H9 (cell line): ENCODE results near the gene OSBP2. TPM values are rescaled to one million over a fixed set of nuclear protein-coding genes. Genes with fewer than 3 reads are reported as not detected.

Experiments used
- DNase-seq: peaks from one replicate; pipeline ENCODE4 v3.0.0-alpha.2; 2017
- H2AFZ ChIP-seq: one replicate; pipeline ENCODE4 v1.6.1; 2013; ENCODE audit warnings: mild to moderate bottlenecking, low read length, control low read depth, moderate library complexity
- H2AK5ac ChIP-seq: 2 replicates; pipeline ENCODE4 v1.6.1; 2013; ENCODE audit warnings: low read length, control low read depth, mixed read lengths; ENCODE audit not compliant: insufficient read length
- H2BK120ac ChIP-seq: one replicate; pipeline ENCODE4 v1.6.1; 2013; ENCODE audit warnings: low read depth, mild to moderate bottlenecking, low read length, control low read depth, inconsistent platforms; ENCODE audit not compliant: poor library complexity, severe bottlenecking
- H2BK12ac ChIP-seq: 2 replicates; pipeline ENCODE4 v1.6.1; 2013; ENCODE audit warnings: low read length, control low read depth, mixed read lengths, low read depth; ENCODE audit not compliant: insufficient read length
- H2BK15ac ChIP-seq: 2 replicates; pipeline ENCODE4 v1.6.1; 2013; ENCODE audit warnings: low read depth, low read length, control low read depth
- H2BK20ac ChIP-seq: one replicate; pipeline ENCODE4 v1.6.1; 2013; ENCODE audit warnings: low read depth, mild to moderate bottlenecking, low read length, control low read depth, inconsistent platforms; ENCODE audit not compliant: poor library complexity, severe bottlenecking
- H2BK5ac ChIP-seq: 2 replicates; pipeline ENCODE4 v1.6.1; 2013; ENCODE audit warnings: low read length, control low read depth, mixed read lengths; ENCODE audit not compliant: insufficient read length
- H3K14ac ChIP-seq: 2 replicates; pipeline ENCODE4 v1.6.1; 2013; ENCODE audit warnings: low read length, control low read depth; ENCODE audit not compliant: insufficient read depth
- H3K18ac ChIP-seq: 2 replicates; pipeline ENCODE4 v1.6.1; 2013; ENCODE audit warnings: low read depth, mild to moderate bottlenecking, mixed read lengths, low read length, control low read depth; ENCODE audit not compliant: insufficient read length
- H3K23ac ChIP-seq: 2 replicates; pipeline ENCODE4 v1.6.1; 2013; ENCODE audit warnings: low read length, control low read depth, mixed read lengths, low read depth; ENCODE audit not compliant: insufficient read length
- H3K23me2 ChIP-seq: 2 replicates; pipeline ENCODE4 v1.6.1; 2013; ENCODE audit warnings: low read depth, mild to moderate bottlenecking, mixed read lengths, low read length, control low read depth; ENCODE audit not compliant: insufficient read length, poor library complexity, severe bottlenecking
- H3K27ac ChIP-seq: 2 replicates; pipeline ENCODE4 v1.5.1; 2013; ENCODE audit warnings: low read length, control low read depth, mixed read lengths, low read depth; ENCODE audit not compliant: insufficient read length
- H3K27me3 ChIP-seq: 2 replicates; pipeline ENCODE4 v1.6.1; 2013; ENCODE audit warnings: low read length, control low read depth, inconsistent platforms; ENCODE audit not compliant: insufficient read depth
- H3K4ac ChIP-seq: 2 replicates; pipeline ENCODE4 v1.6.1; 2013; ENCODE audit warnings: low read depth, mild to moderate bottlenecking, control low read depth, inconsistent platforms, low read length, moderate library complexity
- H3K4me1 ChIP-seq: 2 replicates; pipeline ENCODE4 v1.6.1; 2013; ENCODE audit warnings: low read length, control low read depth, inconsistent platforms; ENCODE audit not compliant: insufficient read depth
- H3K4me2 ChIP-seq: 2 replicates; pipeline ENCODE4 v1.6.1; 2013; ENCODE audit warnings: low read length, control low read depth, mixed read lengths; ENCODE audit not compliant: insufficient read length, insufficient read depth
- H3K56ac ChIP-seq: 2 replicates; pipeline ENCODE4 v1.6.1; 2013; ENCODE audit warnings: low read depth, mild to moderate bottlenecking, mixed read lengths, low read length, control low read depth; ENCODE audit not compliant: insufficient read length
- H3K79me1 ChIP-seq: 2 replicates; pipeline ENCODE4 v1.6.1; 2013; ENCODE audit warnings: low read depth, mild to moderate bottlenecking, moderate library complexity, low read length, control low read depth, inconsistent platforms; ENCODE audit not compliant: insufficient read depth, poor library complexity, severe bottlenecking
- H3K79me2 ChIP-seq: 2 replicates; pipeline ENCODE4 v1.6.1; 2013; ENCODE audit warnings: low read length, control low read depth, inconsistent platforms; ENCODE audit not compliant: insufficient read depth
- H3K9ac ChIP-seq: 2 replicates; pipeline ENCODE4 v1.6.1; 2013; ENCODE audit warnings: low read length, control low read depth, mixed read lengths; ENCODE audit not compliant: insufficient read length; ENCODE audit errors: extremely low read depth
- H3K9me3 ChIP-seq: one replicate; pipeline ENCODE4 v1.6.1; 2013; ENCODE audit warnings: low read depth, low read length, inconsistent platforms; ENCODE audit not compliant: control insufficient read depth
- H3T11ph ChIP-seq: one replicate; pipeline ENCODE4 v1.6.1; 2013; ENCODE audit warnings: mild to moderate bottlenecking, low read length, control low read depth, inconsistent platforms
- H4K20me1 ChIP-seq: one replicate; pipeline ENCODE4 v1.6.1; 2013; ENCODE audit not compliant: control insufficient read depth, insufficient read length, insufficient read depth
- H4K5ac ChIP-seq: 2 replicates; pipeline ENCODE4 v1.6.1; 2013; ENCODE audit warnings: low read depth, mild to moderate bottlenecking, mixed read lengths, low read length, control low read depth; ENCODE audit not compliant: insufficient read length
- H4K8ac ChIP-seq: replicated peaks from 2 replicates; pipeline ENCODE4 v1.6.1; 2013; ENCODE audit warnings: low read length, control low read depth, mixed read lengths, low read depth; ENCODE audit not compliant: insufficient read length
- H4K91ac ChIP-seq: 2 replicates; pipeline ENCODE4 v1.6.1; 2013; ENCODE audit warnings: low read depth, mild to moderate bottlenecking, moderate library complexity, mixed read lengths, low read length, control low read depth; ENCODE audit not compliant: insufficient read length
- H3K27ac Mint-ChIP-seq, 3 experiments: 2 replicates in 2 of 3; 3 replicates in 1 of 3; pipeline ENCODE4 v1.8.0; 2020 to 2021; ENCODE audit warnings: mixed read lengths in 3 of 3, mild to moderate bottlenecking in 1 of 3, moderate library complexity in 1 of 3
- H3K27me3 Mint-ChIP-seq: 2 replicates; pipeline ENCODE4 v1.8.0; 2021; ENCODE audit warnings: low read depth, mild to moderate bottlenecking, moderate library complexity, mixed read lengths
- H3K36me3 Mint-ChIP-seq, 3 experiments: 2 replicates in 2 of 3; 3 replicates in 1 of 3; pipeline ENCODE4 v1.8.0; 2020 to 2021; ENCODE audit warnings: low read depth in 3 of 3, mixed read lengths in 3 of 3; ENCODE audit not compliant: insufficient read depth in 1 of 3
- H3K4me1 Mint-ChIP-seq, 2 experiments: 2 replicates each; pipeline ENCODE4 v1.8.0; 2020; ENCODE audit warnings: mixed read lengths in 2 of 2
- H3K4me3 Mint-ChIP-seq, 2 experiments: 2 replicates in 1 of 2; 3 replicates in 1 of 2; pipeline ENCODE4 v1.8.0; 2020 to 2021; ENCODE audit warnings: mild to moderate bottlenecking in 2 of 2, mixed read lengths in 2 of 2, moderate library complexity in 1 of 2
- H3K9me3 Mint-ChIP-seq, 2 experiments: 2 replicates in 1 of 2; 3 replicates in 1 of 2; pipeline ENCODE4 v1.8.0; 2020; ENCODE audit warnings: mild to moderate bottlenecking in 2 of 2, mixed read lengths in 2 of 2, moderate library complexity in 1 of 2
- CTCF ChIP-seq: fragments of 200-600 bp; sonication (generic); conservative IDR thresholded peaks from 3 replicates; pipeline ENCODE4 v1.8.0; 2021; ENCODE audit warnings: antibody characterized with exemption, mild to moderate bottlenecking
- WGBS: extraction: QIAGEN DNeasy Blood & Tissue Kit; methylation state at CpG from one replicate; pipeline ENCODE4 v1.1.7; 2013; ENCODE audit warnings: missing lambda C conversion rate, low lambda C conversion rate, mixed read lengths; ENCODE audit not compliant: insufficient read length; ENCODE audit errors: extremely low coverage; 5-methylcytosine and 5-hydroxymethylcytosine counted together
- total RNA-seq: library from RNA; stranded (reverse); gene quantifications from 2 replicates; pipeline ENCODE4 v1.2.1, GENCODE V29; 2021

OSBP2 gene
- total RNA-seq, 1 experiment from 2014 or later, result 3.4 TPM

GRCh38 chr22:30694171-30694639, 469 bp upstream of the OSBP2 start:
- Histone ChIP-seq H2AK5ac (no peak overlapping the region), H3K4me1 (no peaks in the 10 kb centered on the region; the same call in 1 of the 2 replicates), H2BK20ac (no peak overlapping the region), H3T11ph (no peak overlapping the region), H3K4me2 (peak overlapping the region; percentile 50), H4K20me1 (no peaks in the 10 kb centered on the region), H3K23me2 (peaks cover 6% of the 10 kb centered on the region), H3K27ac (no peak overlapping the region), H4K5ac (no peak overlapping the region), H2BK15ac (no peak overlapping the region), H3K56ac (no peak overlapping the region), H3K9ac (peak overlapping the region; percentile 57), H3K9me3 (no peaks in the 10 kb centered on the region), H3K27me3 (peaks cover 9% of the 10 kb centered on the region; the same call in 1 of the 2 replicates), H2BK5ac (no peak overlapping the region), H4K91ac (no peak overlapping the region), H4K8ac (no peak overlapping the region), H2BK120ac (peak overlapping the region; percentile 10), H2AFZ (no peak overlapping the region), H3K18ac (peak overlapping the region; percentile 95), H2BK12ac (no peak overlapping the region), H3K79me1 (no peaks in the 10 kb centered on the region), H3K4ac (no peak overlapping the region), H3K79me2 (no peaks in the 10 kb centered on the region), H3K23ac (no peak overlapping the region), H3K14ac (peak overlapping the region; percentile 99)
- Mint-ChIP-seq H3K36me3 (no peaks in the 10 kb centered on the region; a peak in 1 of 7 replicates), H3K27ac (peak overlapping the region in 2 of 3 experiments; percentile 84 to 87; a peak in 4 of 7 replicates), H3K9me3 (no peaks in the 10 kb centered on the region), H3K4me1 (peaks cover 14 to 17% of the 10 kb centered on the region in 2 experiments), H3K27me3 (peaks cover 30% of the 10 kb centered on the region), H3K4me3 (peak overlapping the region; percentile 75 to 81)
- WGBS, result no CpG with 5 or more reads among the region's 38 CpGs
- peak; percentile 76 for DNase-seq
- no peak for TF ChIP-seq CTCF
